ENCODE measurements around the gene FARS2. TPM values are rescaled to one million over a fixed set of nuclear protein-coding genes. Genes with fewer than 3 reads are reported as not detected.

FARS2 gene
- total and polyA plus RNA-seq, 2 donors (not counting 3 experiments of a cell fraction or from before 2014, with no cell fraction given) = 20.2 to 20.5 TPM

- ChIA-PET POLR2A (no interaction called here), CTCF (no interaction called here)
- H3K36me3 ChIP-seq (ENCODE audit: control insufficient read depth in 2 of 2, extremely low read depth in 1 of 2, insufficient read depth in 2 of 2, low read length in 2 of 2) = no peaks in the 10 kb centered on the region
- H3K9me3 ChIP-seq (replicated peaks; ENCODE audit: control insufficient read depth, insufficient read depth, low read length) = no peaks in the 10 kb centered on the region
- DNase-seq (ENCODE audit: low read depth, low spot score) (no peak), FAIRE-seq (no peak)
- no peaks in the 10 kb centered on the region for H3K4me1 ChIP-seq (ENCODE audit: control insufficient read depth, extremely low read depth, insufficient read depth, low read length)
- no peaks in the 10 kb centered on the region for H4K20me1 ChIP-seq (replicated peaks; ENCODE audit: control insufficient read depth, extremely low read depth, insufficient read depth, low read length)
- intact Hi-C loops (cut with micrococcal nuclease) = no loop called here
- no peak for TF ChIP-seq EZH2 (IDR thresholded peaks at IDR 0.05; ENCODE audit: borderline replicate concordance, low read depth, low read length, severe bottlenecking)
- TF ChIP-seq, protein P1, sequence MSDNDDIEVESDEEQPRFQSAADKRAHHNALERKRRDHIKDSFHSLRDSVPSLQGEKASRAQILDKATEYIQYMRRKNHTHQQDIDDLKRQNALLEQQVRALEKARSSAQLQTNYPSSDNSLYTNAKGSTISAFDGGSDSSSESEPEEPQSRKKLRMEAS (IDR thresholded peaks at IDR 0.05; ENCODE audit: insufficient read depth, insufficient read length) = no peak
- no TSS peak for BruUV-seq (replicated peaks)
- H3K27me3 ChIP-seq (ENCODE audit: control insufficient read depth in 2 of 2, insufficient read depth in 2 of 2, low read length in 2 of 2) = no peaks in the 10 kb centered on the region
- no peak overlapping the region for H3K27ac ChIP-seq (ENCODE audit: insufficient read depth, low read depth, low read length)
- H3K4me2 ChIP-seq (ENCODE audit: insufficient read depth, low read length) = no peak overlapping the region
- no peak overlapping the region for H3K4me3 ChIP-seq (replicated peaks in 1 of 3; ENCODE audit: insufficient read depth in 1 of 3, low read depth in 1 of 3, low read length in 3 of 3)
- dilution Hi-C loops (cut with MboI; ENCODE audit: extremely low pct_ligation_motif_present, low sequenced_read_pairs) = no loop called here
- no peak overlapping the region for H3K9ac ChIP-seq (replicated peaks; ENCODE audit: extremely low read depth, insufficient read depth, low read length)
- H2AFZ ChIP-seq (ENCODE audit: low read depth, low read length) = no peak overlapping the region
- H3K9me1 ChIP-seq (replicated peaks; ENCODE audit: control insufficient read depth, extremely low read depth, insufficient read depth, low read length) = no peaks in the 10 kb centered on the region
- H3K79me2 ChIP-seq (ENCODE audit: control insufficient read depth, insufficient read depth, low read length) = no peaks in the 10 kb centered on the region
Measured at GRCh38 chr6:5745081-5745480, 483.8 kb downstream of the FARS2 start.

GRCh38 chr6:5746053-5746758, 484.9 kb downstream of the FARS2 start:
- no peaks in the 10 kb centered on the region for H3K36me3 ChIP-seq (ENCODE audit: control insufficient read depth in 2 of 2, extremely low read depth in 1 of 2, insufficient read depth in 2 of 2, low read length in 2 of 2)
- DNase-seq (ENCODE audit: low read depth, low spot score) (no peak), FAIRE-seq (no peak)
- no TSS peak for BruUV-seq (replicated peaks)
- POLR2A ChIA-PET = no interaction called here
- no peaks in the 10 kb centered on the region for H4K20me1 ChIP-seq (replicated peaks; ENCODE audit: control insufficient read depth, extremely low read depth, insufficient read depth, low read length)
- dilution Hi-C loops (cut with MboI; ENCODE audit: extremely low pct_ligation_motif_present, low sequenced_read_pairs) = no loop called here
- H3K9me3 ChIP-seq (replicated peaks; ENCODE audit: control insufficient read depth, insufficient read depth, low read length) = no peaks in the 10 kb centered on the region
- intact Hi-C loops (cut with micrococcal nuclease) = no loop called here
- no peak overlapping the region for H3K27ac ChIP-seq (ENCODE audit: insufficient read depth, low read depth, low read length)
- no peaks in the 10 kb centered on the region for H3K27me3 ChIP-seq (ENCODE audit: control insufficient read depth in 2 of 2, insufficient read depth in 2 of 2, low read length in 2 of 2)
- no peaks in the 10 kb centered on the region for H3K4me1 ChIP-seq (ENCODE audit: control insufficient read depth, extremely low read depth, insufficient read depth, low read length)
- no peaks in the 10 kb centered on the region for H3K9me1 ChIP-seq (replicated peaks; ENCODE audit: control insufficient read depth, extremely low read depth, insufficient read depth, low read length)
- H2AFZ ChIP-seq (ENCODE audit: low read depth, low read length) = no peak overlapping the region
- no peak for TF ChIP-seq POLR2A (IDR thresholded peaks at IDR 0.05; ENCODE audit: low read depth, low read length)
- no peak for TF ChIP-seq CTCF (IDR thresholded peaks at IDR 0.05; ENCODE audit: extremely low read depth in 1 of 2, insufficient read depth in 1 of 2, low read depth in 1 of 2, low read length in 2 of 2)
- TF ChIP-seq, protein P1 (IDR thresholded peaks at IDR 0.05; ENCODE audit: insufficient read depth, insufficient read length) = no peak
- TF ChIP-seq EZH2 (IDR thresholded peaks at IDR 0.05; ENCODE audit: borderline replicate concordance, low read depth, low read length, severe bottlenecking) = no peak
- TF ChIP-seq JUN (IDR thresholded peaks at IDR 0.05; ENCODE audit: borderline replicate concordance, insufficient read depth, insufficient read length, low read depth) = no peak
- TF ChIP-seq MYC (IDR thresholded peaks at IDR 0.05; ENCODE audit: low read depth, low read length) = no peak
- no peak for TF ChIP-seq FOS (IDR thresholded peaks at IDR 0.05; ENCODE audit: borderline replicate concordance, insufficient read depth, low read length)
- TF ChIP-seq POLR2AphosphoS5 (IDR thresholded peaks at IDR 0.05; ENCODE audit: insufficient read depth, low read depth, low read length) = no peak
- TF ChIP-seq GATA2 (IDR thresholded peaks at IDR 0.05; ENCODE audit: insufficient read depth, insufficient read length, low read depth, low read length) = no peak
- H3K79me2 ChIP-seq (ENCODE audit: control insufficient read depth, insufficient read depth, low read length) = no peaks in the 10 kb centered on the region
- no peak overlapping the region for H3K4me2 ChIP-seq (ENCODE audit: insufficient read depth, low read length)
- H3K9ac ChIP-seq (replicated peaks; ENCODE audit: extremely low read depth, insufficient read depth, low read length) = no peak overlapping the region
- H3K4me3 ChIP-seq (replicated peaks in 1 of 3; ENCODE audit: insufficient read depth in 1 of 3, low read depth in 1 of 3, low read length in 3 of 3) = no peak overlapping the region
- CTCF ChIA-PET = no interaction called here
